HUES64 (cell line): Measurements from ENCODE around the gene PPP1R7. TPM values are rescaled to one million over a fixed set of nuclear protein-coding genes. Genes with fewer than 3 reads are reported as not detected.
"Not testable (repeated sequence)": the region's sequence is repeated elsewhere in the genome, so short reads cannot be mapped to it uniquely, and the experiment has no call there.

ENCODE experiments used
- H3K27ac ChIP-seq: 2 replicates; pipeline ENCODE4 v1.7.0; 2013; ENCODE audit warnings: low read depth, low read length, inconsistent platforms
- H3K27me3 ChIP-seq: 2 replicates; pipeline ENCODE4 v1.6.1; 2013; ENCODE audit warnings: mild to moderate bottlenecking, low read length; ENCODE audit not compliant: insufficient read depth
- H3K36me3 ChIP-seq: 2 replicates; pipeline ENCODE4 v1.6.1; 2013; ENCODE audit warnings: mild to moderate bottlenecking, low read length; ENCODE audit not compliant: insufficient read depth
- H3K4me1 ChIP-seq: 2 replicates; pipeline ENCODE4 v1.6.1; 2013; ENCODE audit warnings: mild to moderate bottlenecking, low read length, moderate library complexity; ENCODE audit not compliant: insufficient read depth
- H3K4me3 ChIP-seq: 2 replicates; pipeline ENCODE4 v1.5.1; 2013; ENCODE audit warnings: mild to moderate bottlenecking, low read length, moderate library complexity
- H3K9ac ChIP-seq: 2 replicates; pipeline ENCODE4 v1.6.1; 2013; ENCODE audit warnings: mild to moderate bottlenecking, low read depth, low read length
- H3K9me3 ChIP-seq: 2 replicates; pipeline ENCODE4 v1.6.1; 2013; ENCODE audit warnings: low read depth, low read length; ENCODE audit not compliant: insufficient read depth
- WGBS: fragments of 150-250, 120-280 bp; methylation state at CpG from one replicate; pipeline ENCODE4 v1.1.7; 2013; ENCODE audit warnings: missing lambda C conversion rate; 5-methylcytosine and 5-hydroxymethylcytosine counted together
- polyA plus RNA-seq, 2 experiments: library from polyadenylated mRNA; stranded (reverse); fragments of 50-300 nt; gene quantifications; one replicate each; pipeline ENCODE4 v1.2.3, GENCODE V29; 2013

Gene PPP1R7
- polyA plus RNA-seq (2013, experiment 1 of 2): 67.6 TPM
- polyA plus RNA-seq (2013, experiment 2 of 2): 65.9 TPM

GRCh38 chr2:241149925-241150659 is at the start of gene PPP1R7:
TSS of gene PPP1R7 (plus strand) at chr2:241150467. CDS start at chr2:241150496, 29 bp downstream.
- H3K4me3 ChIP-seq: peak within 1 kb of the TSS; percentile 81
- WGBS: under 1% methylated on average over 73 of the region's 73 CpGs
- H3K27ac ChIP-seq: no peak within 1 kb of the TSS
- peak within 1 kb of the TSS; percentile 79 for H3K9ac ChIP-seq
- peaks cover 8% of the 10 kb centered on the region; the same call in 1 of the 2 replicates for H3K27me3 ChIP-seq
- H3K9me3 ChIP-seq: no peaks in the 10 kb centered on the region
- H3K4me1 ChIP-seq: peaks cover 11% of the 10 kb centered on the region; the same call in 1 of the 2 replicates
- peaks cover 11% of the 10 kb centered on the region; the same call in 1 of the 2 replicates for H3K36me3 ChIP-seq

DNA sequence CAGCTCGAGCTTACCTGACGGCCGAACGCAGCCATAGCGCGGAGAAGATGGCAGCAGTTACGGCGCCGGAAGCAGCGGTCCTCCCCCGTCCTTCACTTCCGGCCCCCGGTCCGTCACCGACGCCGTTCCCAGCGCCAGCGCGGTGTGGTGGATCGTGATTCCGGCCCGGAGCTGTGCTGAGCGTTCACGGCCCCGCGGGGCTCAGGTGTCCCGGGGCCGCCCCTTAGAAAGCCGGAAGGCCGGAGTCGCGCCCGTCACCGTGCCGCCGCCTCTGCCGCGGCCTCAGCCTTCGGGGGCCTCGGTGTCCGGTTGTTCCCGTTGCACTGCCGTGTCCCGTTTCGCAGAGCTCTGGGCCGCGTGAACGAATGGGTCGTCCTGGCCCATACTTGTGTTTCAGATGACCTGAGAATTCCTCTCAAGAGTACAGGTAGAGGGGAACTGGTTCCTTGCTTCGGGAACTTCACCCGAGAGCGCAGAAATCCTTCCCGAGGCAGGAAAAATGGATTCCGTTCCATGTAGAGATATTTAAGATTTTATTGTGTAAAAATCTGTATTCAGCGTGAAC is 47.9 kb upstream of the PPP1R7 start, which contains the start of gene MTERF4:
Gene MTERF4 (minus strand): TSS at position 49 of the 565 bp plus-strand sequence. CDS start 14 bp downstream, at position 35.
- Histone ChIP-seq H3K27ac (peak within 1 kb of the TSS; percentile 83), H3K9ac (peak within 1 kb of the TSS; percentile 84), H3K36me3 (peaks cover 38% of the 10 kb centered on the region), H3K4me3 (peak within 1 kb of the TSS; percentile 82), H3K27me3 (no peaks in the 10 kb centered on the region), H3K4me1 (0 out of 2 replicates have a peak, but pooled peaks cover 3% of the 10 kb centered on the region), H3K9me3 (no peaks in the 10 kb centered on the region)
- WGBS: under 1% methylated on average over 56 of the region's 56 CpGs

GRCh38 chr2:241103176-241103595 is 47.1 kb upstream of the PPP1R7 start:
- WGBS: 52% methylated on average over 5 of the region's 5 CpGs
- H3K4me3 ChIP-seq: peak overlapping the region; percentile 82
- peak overlapping the region; percentile 84 for H3K9ac ChIP-seq
- H3K27me3 ChIP-seq: no peaks in the 10 kb centered on the region
- no peaks in the 10 kb centered on the region for H3K9me3 ChIP-seq
- H3K4me1 ChIP-seq: 0 out of 2 replicates have a peak, but pooled peaks cover 3% of the 10 kb centered on the region
- peaks cover 33% of the 10 kb centered on the region for H3K36me3 ChIP-seq
- H3K27ac ChIP-seq: 0 out of 2 replicates have a peak overlapping the region, but pooled peaks have one; percentile 83

DNA sequence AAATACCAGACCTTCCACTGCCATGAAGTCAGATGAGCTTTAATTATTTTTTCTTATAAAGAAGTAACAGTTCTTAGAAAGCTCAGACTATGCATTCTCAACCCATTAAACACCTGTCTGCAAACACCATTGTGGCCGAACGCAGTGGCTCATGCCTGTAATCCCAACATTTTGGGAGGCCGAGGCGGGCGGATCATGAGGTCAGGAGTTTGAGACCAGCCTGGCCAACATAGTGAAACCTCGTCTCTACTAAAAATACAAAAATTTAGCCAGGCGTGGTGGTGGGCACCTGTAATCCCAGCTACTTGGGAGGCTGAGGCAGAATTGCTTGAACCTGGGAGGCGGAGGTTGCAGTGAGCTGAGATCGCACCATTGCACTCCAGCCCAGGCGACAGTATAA is 45.7 kb upstream of the PPP1R7 start:
- not testable (repeated sequence) for H3K4me1 ChIP-seq, H3K9me3 ChIP-seq, H3K27ac ChIP-seq, H3K4me3 ChIP-seq, H3K9ac ChIP-seq, H3K27me3 ChIP-seq
- 92% methylated on average over 10 of the region's 10 CpGs for WGBS
- H3K36me3 ChIP-seq: peaks cover 22% of the 10 kb centered on the region

- 80% methylated on average over 3 of the region's 3 CpGs for WGBS
- Histone ChIP-seq H3K9ac (no peak overlapping the region), H3K27ac (no peak overlapping the region), H3K9me3 (no peaks in the 10 kb centered on the region), H3K4me3 (no peak overlapping the region), H3K36me3 (peaks cover 16% of the 10 kb centered on the region), H3K4me1 (0 out of 2 replicates have a peak, but pooled peaks cover 3% of the 10 kb centered on the region), H3K27me3 (no peaks in the 10 kb centered on the region)
Measured at GRCh38 chr2:241105641-241106040, 44.6 kb upstream of the PPP1R7 start.

DNA sequence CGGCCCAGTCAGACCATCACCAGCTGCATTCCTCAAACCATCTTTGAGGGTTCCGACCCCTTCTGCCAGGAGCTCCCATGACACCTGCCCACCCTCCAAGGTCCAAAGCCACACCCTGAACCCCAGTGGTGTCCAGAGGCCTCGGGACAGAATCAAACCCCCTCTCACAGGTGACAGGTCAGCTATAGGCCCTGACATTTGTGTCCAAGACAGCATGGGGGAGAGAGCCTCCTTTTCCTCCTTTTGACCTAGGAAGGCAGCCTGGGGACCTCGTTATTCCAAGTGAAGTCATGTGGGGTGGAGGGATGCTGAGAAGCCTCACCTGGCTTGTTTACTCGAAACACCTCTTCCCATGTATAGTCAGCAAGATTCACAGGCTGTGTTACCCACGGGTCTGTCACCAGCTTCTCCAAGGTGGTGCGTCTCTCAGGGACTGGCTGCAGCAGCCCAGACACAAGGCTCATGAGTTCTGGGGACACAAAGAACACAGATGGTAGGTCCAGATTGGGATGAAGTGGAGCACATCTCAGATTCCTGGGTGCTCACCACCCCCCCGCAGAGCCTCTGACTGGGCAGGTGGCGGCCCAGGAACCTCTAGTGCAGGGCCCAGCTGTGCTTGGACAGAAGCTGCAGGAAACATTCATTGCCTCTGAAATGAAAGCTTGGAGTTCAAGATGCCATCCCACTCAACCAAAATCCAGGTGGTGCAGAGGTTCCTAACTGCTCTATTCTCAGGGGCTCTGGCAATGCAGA is 43.1 kb upstream of the PPP1R7 start:
- Histone ChIP-seq H3K4me3 (no peak overlapping the region), H3K9me3 (no peaks in the 10 kb centered on the region), H3K27ac (no peak overlapping the region), H3K4me1 (0 out of 2 replicates have a peak, but pooled peaks cover 3% of the 10 kb centered on the region), H3K36me3 (peaks cover 16% of the 10 kb centered on the region), H3K27me3 (no peaks in the 10 kb centered on the region), H3K9ac (no peak overlapping the region)
- WGBS: 95% methylated on average over 9 of the region's 9 CpGs

- H3K36me3 ChIP-seq: peaks cover 26% of the 10 kb centered on the region
- H3K4me1 ChIP-seq: no peaks in the 10 kb centered on the region
- no peaks in the 10 kb centered on the region for H3K27me3 ChIP-seq
- H3K9ac ChIP-seq: no peak overlapping the region
- H3K4me3 ChIP-seq: no peak overlapping the region
- no peaks in the 10 kb centered on the region for H3K9me3 ChIP-seq
- H3K27ac ChIP-seq: no peak overlapping the region
- 92% methylated on average over 35 of the region's 35 CpGs for WGBS
Measured at GRCh38 chr2:241108271-241109209, 41.7 kb upstream of the PPP1R7 start.

DNA sequence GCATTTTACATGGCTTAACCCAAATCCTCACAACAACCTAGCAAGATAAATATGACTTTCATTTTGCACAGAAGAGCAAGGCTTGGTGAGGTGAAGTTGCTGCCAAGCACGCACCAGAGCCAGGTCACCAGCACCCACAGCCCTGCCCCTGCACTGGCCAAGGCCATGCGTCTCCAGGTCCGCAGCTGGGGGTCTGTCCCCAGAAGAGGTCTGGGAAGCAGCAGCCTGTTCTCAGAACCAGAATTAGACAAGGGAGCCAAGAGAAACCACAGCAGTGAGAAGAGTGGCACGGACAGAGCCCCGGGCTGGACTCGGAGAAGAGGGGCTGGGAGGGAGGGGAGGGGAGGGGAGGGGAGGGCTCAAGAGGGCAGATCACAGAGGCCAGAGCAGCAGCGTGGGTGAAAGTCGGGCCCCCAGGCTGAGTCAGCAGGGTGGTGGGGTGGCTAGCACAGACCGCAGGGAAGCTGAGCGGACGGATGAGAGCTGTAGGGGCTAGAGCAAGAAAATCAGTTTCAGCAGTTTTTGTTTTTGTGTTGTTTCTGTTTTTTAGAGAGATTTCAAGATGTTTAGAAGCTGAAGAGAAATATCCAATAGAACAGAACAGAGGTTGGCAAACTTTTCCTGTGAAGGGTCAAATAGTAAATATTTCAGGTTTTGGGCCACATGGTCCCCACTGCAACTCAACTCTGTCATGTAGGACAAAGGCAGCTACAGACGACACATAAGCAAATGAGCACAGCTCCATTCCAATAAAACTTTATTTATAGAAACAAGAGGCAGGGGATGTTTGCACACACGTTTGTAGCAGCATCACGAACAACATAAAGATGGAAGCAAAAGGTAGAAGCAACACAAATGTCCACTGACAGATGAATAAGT is 40.8 kb upstream of the PPP1R7 start:
- Histone ChIP-seq H3K4me3 (no peak overlapping the region), H3K9me3 (no peaks in the 10 kb centered on the region), H3K4me1 (no peaks in the 10 kb centered on the region), H3K36me3 (peaks cover 35% of the 10 kb centered on the region), H3K9ac (no peak overlapping the region), H3K27me3 (no peaks in the 10 kb centered on the region), H3K27ac (no peak overlapping the region)
- 93% methylated on average over 14 of the region's 14 CpGs for WGBS

DNA sequence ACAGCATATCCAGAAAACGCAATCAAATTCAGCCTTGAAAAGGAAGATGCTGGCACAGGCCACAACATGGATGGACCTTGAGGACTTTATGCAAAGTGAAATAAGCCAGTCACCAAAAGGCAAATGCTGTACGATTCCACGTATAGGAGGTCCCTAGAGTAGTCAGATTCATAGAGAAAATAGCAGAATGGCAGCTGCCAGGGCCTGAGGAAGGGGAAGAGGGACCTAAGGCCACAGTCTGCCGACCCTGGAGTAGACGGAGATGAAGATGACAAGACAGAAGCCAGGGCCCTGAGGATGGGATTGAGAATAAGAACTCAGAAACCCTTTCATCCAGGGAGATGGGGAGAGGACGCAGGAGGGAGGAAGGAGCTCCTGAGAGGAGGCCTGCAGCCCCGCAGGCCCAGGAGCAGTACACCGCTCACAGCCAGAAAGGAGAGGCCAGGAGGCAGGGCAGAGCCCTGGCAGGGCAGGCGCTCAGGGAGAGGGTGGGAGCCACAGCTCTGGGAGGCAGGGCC is 40.1 kb upstream of the PPP1R7 start:
- Histone ChIP-seq H3K9ac (no peak overlapping the region), H3K4me1 (no peaks in the 10 kb centered on the region), H3K27me3 (no peaks in the 10 kb centered on the region), H3K27ac (no peak overlapping the region), H3K36me3 (peaks cover 42% of the 10 kb centered on the region), H3K4me3 (no peak overlapping the region), H3K9me3 (no peaks in the 10 kb centered on the region)
- 88% methylated on average over 9 of the region's 9 CpGs for WGBS
